ENCODE measurements around the gene HSP90AB1. TPM values are rescaled to one million over a fixed set of nuclear protein-coding genes. Genes with fewer than 3 reads are reported as not detected.

The HSP90AB1 gene
- total RNA-seq, 1 experiment from 2014 or later = 1,280 TPM

DNA sequence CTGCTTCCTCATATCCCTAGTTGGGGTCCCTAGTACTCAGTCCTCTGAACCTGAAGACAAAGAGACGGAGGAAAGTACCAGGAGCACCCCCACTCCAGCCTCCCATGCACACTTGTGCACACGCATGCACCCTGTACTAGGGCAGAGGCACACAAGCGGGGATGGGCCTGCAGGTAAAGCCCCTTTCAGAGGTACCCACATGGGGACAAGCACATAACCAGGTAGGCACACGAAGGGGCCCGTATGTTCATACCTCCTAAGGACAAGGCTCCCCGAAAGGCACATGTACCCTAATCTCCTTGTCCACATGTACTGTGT lies 24.5 kb downstream of the HSP90AB1 start:
- no peak overlapping the region for H3K4me3 ChIP-seq (ENCODE audit: low read length)
- ChIA-PET POLR2A (ENCODE audit: unreplicated experiment) (interaction anchor here (0.6 kb wide), 1 partner anchor 66 kb away, joined by 5 read pairs; no protein-coding TSS in a partner anchor), CTCF (no interaction called here)
- no peak for ATAC-seq
- peaks cover 33% of the 10 kb centered on the region for H3K27me3 ChIP-seq (ENCODE audit: low read length)
- intact Hi-C loops (cut with micrococcal nuclease) = no loop called here
- no TSS peak for BruUV-seq (replicated peaks)
- no peak for TF ChIP-seq EZH2 (IDR thresholded peaks at IDR 0.05; ENCODE audit: low read length, unreplicated experiment)
- TF ChIP-seq EZH2phosphoT487 (IDR thresholded peaks at IDR 0.05; ENCODE audit: borderline replicate concordance, low read length) = no peak
- TF ChIP-seq, protein P1, sequence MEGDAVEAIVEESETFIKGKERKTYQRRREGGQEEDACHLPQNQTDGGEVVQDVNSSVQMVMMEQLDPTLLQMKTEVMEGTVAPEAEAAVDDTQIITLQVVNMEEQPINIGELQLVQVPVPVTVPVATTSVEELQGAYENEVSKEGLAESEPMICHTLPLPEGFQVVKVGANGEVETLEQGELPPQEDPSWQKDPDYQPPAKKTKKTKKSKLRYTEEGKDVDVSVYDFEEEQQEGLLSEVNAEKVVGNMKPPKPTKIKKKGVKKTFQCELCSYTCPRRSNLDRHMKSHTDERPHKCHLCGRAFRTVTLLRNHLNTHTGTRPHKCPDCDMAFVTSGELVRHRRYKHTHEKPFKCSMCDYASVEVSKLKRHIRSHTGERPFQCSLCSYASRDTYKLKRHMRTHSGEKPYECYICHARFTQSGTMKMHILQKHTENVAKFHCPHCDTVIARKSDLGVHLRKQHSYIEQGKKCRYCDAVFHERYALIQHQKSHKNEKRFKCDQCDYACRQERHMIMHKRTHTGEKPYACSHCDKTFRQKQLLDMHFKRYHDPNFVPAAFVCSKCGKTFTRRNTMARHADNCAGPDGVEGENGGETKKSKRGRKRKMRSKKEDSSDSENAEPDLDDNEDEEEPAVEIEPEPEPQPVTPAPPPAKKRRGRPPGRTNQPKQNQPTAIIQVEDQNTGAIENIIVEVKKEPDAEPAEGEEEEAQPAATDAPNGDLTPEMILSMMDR (conservative IDR thresholded peaks at IDR 0.05; ENCODE audit: low read depth, low read length) = no peak
- H4K20me1 ChIP-seq (ENCODE audit: low read length) = no peaks in the 10 kb centered on the region
- H2AFZ ChIP-seq (ENCODE audit: low read length) = no peak overlapping the region
- H3F3A ChIP-seq (ENCODE audit: low read length, unreplicated experiment) = no peaks in the 10 kb centered on the region
- DNase-seq = no peak
- no peak overlapping the region for H3K27ac ChIP-seq (ENCODE audit: low read length)
- no peaks in the 10 kb centered on the region for H3K36me3 ChIP-seq (ENCODE audit: low read depth, low read length)
- H3K4me2 ChIP-seq (ENCODE audit: low read length) = no peak overlapping the region
- no peaks in the 10 kb centered on the region for H3K9me2 ChIP-seq (replicated peaks; ENCODE audit: low read length)
- no peaks in the 10 kb centered on the region for H3K9me3 ChIP-seq (ENCODE audit: low read length)
- no peaks in the 10 kb centered on the region for H3K79me2 ChIP-seq (ENCODE audit: low read length)
- no peaks in the 10 kb centered on the region for H3K4me1 ChIP-seq (ENCODE audit: insufficient read depth, low read length)
- no peak overlapping the region for H3K9ac ChIP-seq (ENCODE audit: low read length)

DNA sequence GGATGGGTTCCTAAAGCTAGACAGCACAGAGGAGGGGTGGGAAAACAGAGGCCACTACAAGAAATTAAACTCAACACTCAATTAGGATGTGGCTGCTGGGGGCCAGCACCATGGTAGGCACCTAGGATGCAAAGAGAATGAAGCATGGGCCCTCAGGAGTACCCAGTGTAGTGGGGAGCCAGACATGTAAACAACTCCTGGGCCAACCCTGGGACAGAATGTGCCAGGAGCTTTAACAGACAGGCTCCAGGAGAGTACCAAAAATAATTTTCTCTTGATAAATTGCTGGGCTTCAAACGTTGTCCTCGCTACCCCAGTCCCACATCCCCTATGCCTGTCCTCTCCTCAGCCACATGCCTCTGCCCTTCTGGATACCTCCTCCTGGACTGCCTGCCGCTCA lies 25.0 kb downstream of the HSP90AB1 start:
- intact Hi-C loops (cut with micrococcal nuclease) = no loop called here
- peaks cover 33% of the 10 kb centered on the region for H3K27me3 ChIP-seq (ENCODE audit: low read length)

DNA sequence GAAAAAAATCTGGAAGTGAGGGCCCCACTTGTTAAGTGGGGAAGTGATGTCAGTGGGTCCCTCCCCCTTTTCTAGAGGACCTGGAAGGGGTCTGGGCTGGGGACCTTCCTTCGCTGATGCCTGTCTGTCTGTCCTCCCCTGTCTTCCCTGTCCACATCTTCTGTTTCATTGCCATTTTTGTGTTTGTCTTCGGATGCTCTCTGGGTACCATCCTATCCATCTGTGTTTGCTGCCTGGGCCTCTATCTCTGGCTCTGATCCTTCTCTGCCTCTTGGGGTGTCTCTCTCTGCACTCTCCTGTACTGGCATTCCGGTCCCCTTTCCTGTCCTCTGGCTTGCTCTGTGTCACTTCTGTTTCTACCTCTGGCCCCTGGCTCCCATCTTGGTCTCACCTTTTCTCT lies 25.6 kb downstream of the HSP90AB1 start:
- no peak for ATAC-seq
- no peaks in the 10 kb centered on the region for H3K79me2 ChIP-seq (ENCODE audit: low read length)
- no peaks in the 10 kb centered on the region for H3F3A ChIP-seq (ENCODE audit: low read length, unreplicated experiment)
- no peak overlapping the region for H3K27ac ChIP-seq (ENCODE audit: low read length)
- H3K4me2 ChIP-seq (ENCODE audit: low read length) = no peak overlapping the region
- no peaks in the 10 kb centered on the region for H3K4me1 ChIP-seq (ENCODE audit: insufficient read depth, low read length)
- DNase-seq = no peak
- intact Hi-C loops (cut with micrococcal nuclease) = no loop called here
- CTCF ChIA-PET = no interaction called here
- no peaks in the 10 kb centered on the region for H3K9me2 ChIP-seq (replicated peaks; ENCODE audit: low read length)
- H3K36me3 ChIP-seq (ENCODE audit: low read depth, low read length) = no peaks in the 10 kb centered on the region
- H3K9me3 ChIP-seq (ENCODE audit: low read length) = no peaks in the 10 kb centered on the region
- H3K27me3 ChIP-seq (ENCODE audit: low read length) = peaks cover 33% of the 10 kb centered on the region
- H4K20me1 ChIP-seq (ENCODE audit: low read length) = no peaks in the 10 kb centered on the region
- no peak overlapping the region for H3K9ac ChIP-seq (ENCODE audit: low read length)
- TF ChIP-seq, protein P1 (conservative IDR thresholded peaks at IDR 0.05; ENCODE audit: low read depth, low read length) = no peak
- TF ChIP-seq EZH2 (IDR thresholded peaks at IDR 0.05; ENCODE audit: low read length, unreplicated experiment) (no peak), EZH2phosphoT487 (IDR thresholded peaks at IDR 0.05; ENCODE audit: borderline replicate concordance, low read length) (no peak)
- H2AFZ ChIP-seq (ENCODE audit: low read length) = no peak overlapping the region
- H3K4me3 ChIP-seq (ENCODE audit: low read length) = no peak overlapping the region
- no TSS peak for BruUV-seq (replicated peaks)
- POLR2A ChIA-PET (ENCODE audit: unreplicated experiment) = no interaction called here

More for the DNA sequence above, 25.0 kb downstream of the HSP90AB1 start:
- POLR2A ChIA-PET (ENCODE audit: unreplicated experiment) = no interaction called here
- Histone ChIP-seq H3K4me2 (ENCODE audit: low read length) (no peak overlapping the region), H3K9me2 (replicated peaks; ENCODE audit: low read length) (no peaks in the 10 kb centered on the region), H3K36me3 (ENCODE audit: low read depth, low read length) (no peaks in the 10 kb centered on the region), H3K4me1 (ENCODE audit: insufficient read depth, low read length) (no peaks in the 10 kb centered on the region), H3K4me3 (ENCODE audit: low read length) (no peak overlapping the region), H4K20me1 (ENCODE audit: low read length) (no peaks in the 10 kb centered on the region), H3K9ac (ENCODE audit: low read length) (no peak overlapping the region), H2AFZ (ENCODE audit: low read length) (no peak overlapping the region), H3K27ac (ENCODE audit: low read length) (no peak overlapping the region), H3K9me3 (ENCODE audit: low read length) (no peaks in the 10 kb centered on the region), H3F3A (ENCODE audit: low read length, unreplicated experiment) (no peaks in the 10 kb centered on the region), H3K79me2 (ENCODE audit: low read length) (no peaks in the 10 kb centered on the region)
- no peak for TF ChIP-seq EZH2 (IDR thresholded peaks at IDR 0.05; ENCODE audit: low read length, unreplicated experiment)
- TF ChIP-seq, protein P1 (conservative IDR thresholded peaks at IDR 0.05; ENCODE audit: low read depth, low read length) = no peak
- TF ChIP-seq EZH2phosphoT487 (IDR thresholded peaks at IDR 0.05; ENCODE audit: borderline replicate concordance, low read length) = no peak
- DNase-seq (no peak), ATAC-seq (no peak)
- no TSS peak for BruUV-seq (replicated peaks)
- CTCF ChIA-PET = no interaction called here

All from PC-3 (cell line).